Motor neuron (in vitro differentiated cells): Measurements from ENCODE around the gene PRXL2C. TPM values are rescaled to one million over a fixed set of nuclear protein-coding genes. Genes with fewer than 3 reads are reported as not detected.
"Not testable (repeated sequence)": the region's sequence is repeated elsewhere in the genome, so short reads cannot be mapped to it uniquely, and the experiment has no call there.

Experiments used
- ATAC-seq, 8 experiments: fragments of 200-7000 bp; cut with Tn5 transposase; replicated peaks in 6 of 8; 2 replicates each; pipeline ENCODE4 v1.8.0; 2021; ENCODE audit warnings: mild to moderate bottlenecking in 8 of 8, moderate library complexity in 8 of 8
- H3K27ac ChIP-seq, 2 donors: fragments of 250-450 bp; sonication (Bioruptor Pico); 2 replicates each; pipeline ENCODE4 v1.9.0; 2021; ENCODE audit warnings: antibody characterized with exemption in 2 of 2, mild to moderate bottlenecking in 2 of 2, moderate library complexity in 1 of 2
- H3K4me1 ChIP-seq, 2 donors: fragments of 250-450 bp; sonication (Bioruptor Pico); replicated peaks in 1 of 2; 2 replicates each; pipeline ENCODE4 v1.6.1; 2021; ENCODE audit warnings: antibody characterized with exemption in 2 of 2, mild to moderate bottlenecking in 2 of 2, moderate library complexity in 1 of 2
- H3K4me3 ChIP-seq, 5 donors: fragments of 250-450 bp; sonication (Bioruptor Pico); 2 replicates each; pipeline ENCODE4 v1.9.0; 2021; ENCODE audit warnings: antibody characterized with exemption in 5 of 5, mild to moderate bottlenecking in 5 of 5, moderate library complexity in 4 of 5
- WGBS, 10 experiments: fragments of 450-650 bp; shearing (Covaris generic); methylation state at CpG; one replicate each; pipeline ENCODE4 v1.0.0; 2022; 5-methylcytosine and 5-hydroxymethylcytosine counted together
- in situ Hi-C, 9 experiments: fragments of 400-800 bp; cut with MboI; loops; one replicate each; pipeline ENCODE4 v1.15.0; 2021; ENCODE audit warnings: low sequenced_read_pairs in 9 of 9, low pct_unique_long_range_greater_than_20kb in 2 of 9; ENCODE audit not compliant: unreplicated experiment in 9 of 9
- total RNA-seq, 8 experiments: library from RNA; unstranded; fragments of 300-600 nt; gene quantifications; 2 replicates each; pipeline versions ENCODE4 v1.2.3 to v1.2.4, GENCODE V29; 2022

The PRXL2C gene
- total RNA-seq, 8 experiments from 2014 or later, result 1.7 to 11.0 (median 3.6) TPM

GRCh38 chr9:96638606-96639364 lies 16.3 kb downstream of the PRXL2C start:
- in situ Hi-C loops, result no loop called here
- 0 to 100% (median 87%) methylated on average over 2 to 18 of the region's 19 CpGs for WGBS, 10 experiments
- H3K4me3 ChIP-seq, result no peak overlapping the region
- no peak for ATAC-seq
- no peaks in the 10 kb centered on the region for H3K4me1 ChIP-seq
- no peak overlapping the region for H3K27ac ChIP-seq

- Histone ChIP-seq H3K27ac (no peak overlapping the region), H3K4me1 (no peaks in the 10 kb centered on the region), H3K4me3 (no peak overlapping the region)
- WGBS, 10 experiments, result 56 to 100% (median 80%) methylated on average over 1 of the region's 1 CpG; no CpG with 5 or more reads in 3 of the 10 experiments
- in situ Hi-C loops, result no loop called here
- ATAC-seq, result no peak
Observed at GRCh38 chr9:96636368-96636767, 18.7 kb downstream of the PRXL2C start.

GRCh38 chr9:96633579-96633978 lies 21.5 kb downstream of the PRXL2C start:
- H3K27ac ChIP-seq, in situ Hi-C loops, ATAC-seq, H3K4me1 ChIP-seq, H3K4me3 ChIP-seq: not testable (repeated sequence)
- 79 to 100% (median 96%) methylated on average over 1 to 8 of the region's 8 CpGs; no CpG with 5 or more reads in 4 of the 10 experiments for WGBS, 10 experiments

- H3K27ac ChIP-seq, result no peak overlapping the region
- H3K4me3 ChIP-seq, result no peak overlapping the region
- no peaks in the 10 kb centered on the region for H3K4me1 ChIP-seq
- 44 to 100% (median 97%) methylated on average over 1 to 6 of the region's 6 CpGs; no CpG with 5 or more reads in 1 of the 10 experiments for WGBS, 10 experiments
- in situ Hi-C loops, result no loop called here
- ATAC-seq, result no peak
Observed at GRCh38 chr9:96626912-96627311, 28.2 kb downstream of the PRXL2C start.

- in situ Hi-C loops, result loop anchor here in 1 of 9 experiments (25.0 kb wide), 1 partner anchor 159 kb away; the partner anchor contains the start of gene HABP4
- no peak for ATAC-seq
- Histone ChIP-seq H3K27ac (no peak overlapping the region), H3K4me1 (peaks cover 12 to 16% of the 10 kb centered on the region in 2 donors), H3K4me3 (no peak overlapping the region)
- 38 to 94% (median 73%) methylated on average over 2 to 4 of the region's 4 CpGs for WGBS, 10 experiments
Observed at GRCh38 chr9:96621618-96622017, 33.5 kb downstream of the PRXL2C start.

GRCh38 chr9:96620832-96621269 lies 34.3 kb downstream of the PRXL2C start:
- H3K4me3 ChIP-seq, result no peak overlapping the region
- no peak overlapping the region for H3K27ac ChIP-seq
- H3K4me1 ChIP-seq, result peaks cover 13 to 16% of the 10 kb centered on the region in 2 donors
- in situ Hi-C loops, result loop anchor here in 1 of 9 experiments (25.0 kb wide), 1 partner anchor 159 kb away; the partner anchor contains the start of gene HABP4
- WGBS, 10 experiments, result 15 to 77% (median 22%) methylated on average over 1 to 7 of the region's 7 CpGs; no CpG with 5 or more reads in 3 of the 10 experiments
- ATAC-seq, result no peak

- Histone ChIP-seq H3K27ac (no peak overlapping the region), H3K4me1 (peaks cover 16 to 18% of the 10 kb centered on the region in 2 donors), H3K4me3 (peak overlapping the region; percentile 64 to 99 (median 92))
- no peak for ATAC-seq
- in situ Hi-C loops, result loop anchor here in 1 of 9 experiments (25.0 kb wide), 1 partner anchor 158 kb away; the partner anchor contains the start of gene HABP4
- WGBS, 10 experiments, result 6 to 92% (median 32%) methylated on average over 3 to 10 of the region's 11 CpGs
Observed at GRCh38 chr9:96620181-96620514, 35.0 kb downstream of the PRXL2C start.

- in situ Hi-C loops, result loop anchor here in 1 of 9 experiments (25.0 kb wide), 1 partner anchor 157 kb away; the partner anchor contains the start of gene HABP4
- WGBS, 10 experiments, result 0 to 14% (median 0%) methylated on average over 1 to 15 of the region's 66 CpGs; no CpG with 5 or more reads in 5 of the 10 experiments
- Histone ChIP-seq H3K4me3 (peak within 1 kb of the TSS; percentile 64 to 99 (median 92)), H3K4me1 (peaks cover 19 to 22% of the 10 kb centered on the region in 2 donors), H3K27ac (peak within 1 kb of the TSS; percentile 45 to 66)
- ATAC-seq, result peak; percentile 82 to 94 (median 88)
Observed at GRCh38 chr9:96619491-96620180, 35.5 kb downstream of the PRXL2C start, which contains the start of gene CDC14B. Gene CDC14B (minus strand): TSS chr9:96619843. CDS start chr9:96619378, 465 bp downstream.

GRCh38 chr9:96619124-96619465 lies 36.0 kb downstream of the PRXL2C start:
- Histone ChIP-seq H3K4me3 (peak overlapping the region; percentile 64 to 99 (median 92)), H3K27ac (peak overlapping the region; percentile 45 to 66), H3K4me1 (peaks cover 19 to 22% of the 10 kb centered on the region in 2 donors)
- ATAC-seq, result peak in 7 of 8 experiments; percentile 2 to 11 (median 5)
- WGBS, 10 experiments, result 0% methylated on average over 3 of the region's 54 CpGs; no CpG with 5 or more reads in 9 of the 10 experiments
- in situ Hi-C loops, result loop anchor here in 1 of 9 experiments (25.0 kb wide), 1 partner anchor 157 kb away; the partner anchor contains the start of gene HABP4

GRCh38 chr9:96618209-96619123 lies 36.7 kb downstream of the PRXL2C start:
- Histone ChIP-seq H3K27ac (peak overlapping the region; percentile 15 to 66), H3K4me3 (peak overlapping the region; percentile 64 to 99 (median 92)), H3K4me1 (peaks cover 19 to 22% of the 10 kb centered on the region in 2 donors)
- in situ Hi-C loops, result loop anchor here in 1 of 9 experiments (25.0 kb wide), 1 partner anchor 156 kb away; the partner anchor contains the start of gene HABP4
- 0 to 100% (median 13%) methylated on average over 1 to 15 of the region's 69 CpGs; no CpG with 5 or more reads in 2 of the 10 experiments for WGBS, 10 experiments
- ATAC-seq, result peak in 7 of 8 experiments; percentile 25 to 44 (median 34)

GRCh38 chr9:96617439-96618185 lies 37.5 kb downstream of the PRXL2C start:
- Histone ChIP-seq H3K4me1 (peaks cover 26 to 30% of the 10 kb centered on the region in 2 donors), H3K27ac (no peak overlapping the region), H3K4me3 (peak overlapping the region; percentile 64 to 99 (median 92))
- ATAC-seq, result no peak
- in situ Hi-C loops, result loop anchor here in 1 of 9 experiments (25.0 kb wide), 1 partner anchor 155 kb away; the partner anchor contains the start of gene HABP4
- 7 to 61% (median 49%) methylated on average over 3 to 17 of the region's 22 CpGs for WGBS, 10 experiments
